ENCODE data around the gene ADAMTS8.

The ADAMTS8 gene

GRCh38 chr11:130462101-130462885, 33.9 kb upstream of the ADAMTS8 start:
- DNase-seq: no peak

- no peak for DNase-seq
Measured at GRCh38 chr11:130459521-130459920, 31.1 kb upstream of the ADAMTS8 start.

GRCh38 chr11:130458410-130458729, 30.0 kb upstream of the ADAMTS8 start:
- DNase-seq: no peak

GRCh38 chr11:130457623-130458409, 29.4 kb upstream of the ADAMTS8 start:
- no peak for DNase-seq

- no peak for DNase-seq
Measured at GRCh38 chr11:130456286-130456685, 27.9 kb upstream of the ADAMTS8 start.

- DNase-seq: no peak
Measured at GRCh38 chr11:130455483-130456127, 27.2 kb upstream of the ADAMTS8 start.

- DNase-seq: no peak
Measured at GRCh38 chr11:130454491-130455252, 26.3 kb upstream of the ADAMTS8 start.

GRCh38 chr11:130452940-130453339, 24.5 kb upstream of the ADAMTS8 start:
- DNase-seq: no peak

GRCh38 chr11:130452176-130452575, 23.8 kb upstream of the ADAMTS8 start:
- DNase-seq: no peak

- DNase-seq: no peak
Measured at GRCh38 chr11:130451231-130452019, 23.0 kb upstream of the ADAMTS8 start.

GRCh38 chr11:130449996-130450769, 21.8 kb upstream of the ADAMTS8 start:
- no peak for DNase-seq

GRCh38 chr11:130449310-130449990, 21.0 kb upstream of the ADAMTS8 start:
- no peak for DNase-seq

GRCh38 chr11:130448416-130449309, 20.3 kb upstream of the ADAMTS8 start, which contains the start of gene ADAMTS15:
TSS of gene ADAMTS15 (plus strand) at chr11:130448645. CDS start at chr11:130448974, 329 bp downstream.
- DNase-seq: no peak

- DNase-seq: no peak
Measured at GRCh38 chr11:130448039-130448415, 19.6 kb upstream of the ADAMTS8 start.

- DNase-seq: no peak
Measured at GRCh38 chr11:130445788-130446187, 17.4 kb upstream of the ADAMTS8 start.

GRCh38 chr11:130442737-130443136, 14.3 kb upstream of the ADAMTS8 start:
- DNase-seq: no peak

- no peak for DNase-seq
Measured at GRCh38 chr11:130441719-130442118, 13.3 kb upstream of the ADAMTS8 start.

- no peak for DNase-seq
Measured at GRCh38 chr11:130439876-130440275, 11.5 kb upstream of the ADAMTS8 start.

GRCh38 chr11:130439160-130439519, 10.7 kb upstream of the ADAMTS8 start:
- no peak for DNase-seq
